ENCODE results near the gene SH3PXD2A. TPM values are rescaled to one million over a fixed set of nuclear protein-coding genes. Genes with fewer than 3 reads are reported as not detected.

SH3PXD2A gene
- total RNA-seq, 2 experiments from 2014 or later: 6.9 to 7.0 TPM

GRCh38 chr10:103558911-103559310, 296.5 kb downstream of the SH3PXD2A start:
- TF ChIP-seq, protein P1, sequence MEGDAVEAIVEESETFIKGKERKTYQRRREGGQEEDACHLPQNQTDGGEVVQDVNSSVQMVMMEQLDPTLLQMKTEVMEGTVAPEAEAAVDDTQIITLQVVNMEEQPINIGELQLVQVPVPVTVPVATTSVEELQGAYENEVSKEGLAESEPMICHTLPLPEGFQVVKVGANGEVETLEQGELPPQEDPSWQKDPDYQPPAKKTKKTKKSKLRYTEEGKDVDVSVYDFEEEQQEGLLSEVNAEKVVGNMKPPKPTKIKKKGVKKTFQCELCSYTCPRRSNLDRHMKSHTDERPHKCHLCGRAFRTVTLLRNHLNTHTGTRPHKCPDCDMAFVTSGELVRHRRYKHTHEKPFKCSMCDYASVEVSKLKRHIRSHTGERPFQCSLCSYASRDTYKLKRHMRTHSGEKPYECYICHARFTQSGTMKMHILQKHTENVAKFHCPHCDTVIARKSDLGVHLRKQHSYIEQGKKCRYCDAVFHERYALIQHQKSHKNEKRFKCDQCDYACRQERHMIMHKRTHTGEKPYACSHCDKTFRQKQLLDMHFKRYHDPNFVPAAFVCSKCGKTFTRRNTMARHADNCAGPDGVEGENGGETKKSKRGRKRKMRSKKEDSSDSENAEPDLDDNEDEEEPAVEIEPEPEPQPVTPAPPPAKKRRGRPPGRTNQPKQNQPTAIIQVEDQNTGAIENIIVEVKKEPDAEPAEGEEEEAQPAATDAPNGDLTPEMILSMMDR (IDR thresholded peaks at IDR 0.05): no peak
- no peaks in the 10 kb centered on the region for H3K36me3 ChIP-seq (ENCODE audit: insufficient read depth, low read length)
- ChIA-PET CTCF (no interaction called here), POLR2A (no interaction called here)
- DNase-seq: no peak
- H3K4me3 ChIP-seq (ENCODE audit: low read length): no peak overlapping the region
- H3K27ac ChIP-seq (ENCODE audit: low read depth in 1 of 2, low read length in 2 of 2): no peak overlapping the region
- peaks cover 11% of the 10 kb centered on the region for H3K4me1 Mint-ChIP-seq (ENCODE audit: low read depth)
- H3K27me3 Mint-ChIP-seq: peaks cover 25% of the 10 kb centered on the region
- peaks cover 9 to 10% of the 10 kb centered on the region in 2 experiments for H3K27me3 ChIP-seq (ENCODE audit: control insufficient read depth in 1 of 2, insufficient read depth in 2 of 2, low read length in 2 of 2)
- H3K4me3 Mint-ChIP-seq: no peak overlapping the region
- H3K9me3 Mint-ChIP-seq: no peaks in the 10 kb centered on the region
- intact Hi-C loops (cut with DNase I, micrococcal nuclease): no loop called here
- ATAC-seq (ENCODE audit: poor library complexity): no peak
- H3K27ac Mint-ChIP-seq: no peak overlapping the region
- no peaks in the 10 kb centered on the region for H3K36me3 Mint-ChIP-seq (ENCODE audit: low read depth)
- peaks cover 21% of the 10 kb centered on the region for H3K4me1 ChIP-seq (ENCODE audit: insufficient read depth, low read length)
- H3K9me3 ChIP-seq (ENCODE audit: control insufficient read depth in 1 of 2, insufficient read depth in 1 of 2, low read length in 2 of 2): peaks cover 0 to 7% of the 10 kb centered on the region in 2 experiments

DNA sequence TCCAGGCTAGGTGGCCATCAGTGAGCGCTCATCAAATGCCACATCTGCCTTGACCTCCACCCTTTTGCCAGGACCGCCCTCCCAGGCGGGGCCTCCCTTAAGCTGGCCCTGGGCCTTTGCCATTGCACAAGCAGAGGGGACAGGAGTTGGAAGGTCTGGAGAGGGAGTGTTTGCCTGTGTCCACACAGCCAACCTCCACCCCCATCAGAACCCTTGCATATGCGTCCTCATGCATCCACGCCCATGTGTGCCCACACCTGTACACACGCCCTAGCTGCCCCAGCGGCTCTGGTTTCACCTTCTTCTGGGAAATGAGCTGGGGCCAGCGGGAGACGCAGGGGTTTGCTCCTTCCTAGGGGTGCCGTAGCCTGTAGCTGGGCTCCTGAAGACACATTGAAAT, 297.9 kb downstream of the SH3PXD2A start:
- Mint-ChIP-seq H3K4me1 (ENCODE audit: low read depth) (peaks cover 14% of the 10 kb centered on the region), H3K27me3 (peaks cover 25% of the 10 kb centered on the region), H3K4me3 (no peak overlapping the region), H3K9me3 (no peaks in the 10 kb centered on the region), H3K27ac (no peak overlapping the region), H3K36me3 (ENCODE audit: low read depth) (no peaks in the 10 kb centered on the region)
- ChIA-PET POLR2A (no interaction called here), CTCF (no interaction called here)
- Histone ChIP-seq H3K4me1 (ENCODE audit: insufficient read depth, low read length) (peaks cover 28% of the 10 kb centered on the region), H3K4me3 (ENCODE audit: low read length) (no peak overlapping the region), H3K36me3 (ENCODE audit: insufficient read depth, low read length) (no peaks in the 10 kb centered on the region), H3K27me3 (ENCODE audit: control insufficient read depth in 1 of 2, insufficient read depth in 2 of 2, low read length in 2 of 2) (peaks cover 9 to 10% of the 10 kb centered on the region in 2 experiments), H3K27ac (ENCODE audit: low read depth in 1 of 2, low read length in 2 of 2) (no peak overlapping the region), H3K9me3 (ENCODE audit: control insufficient read depth in 1 of 2, insufficient read depth in 1 of 2, low read length in 2 of 2) (peaks cover 0 to 7% of the 10 kb centered on the region in 2 experiments)
- intact Hi-C loops (cut with DNase I, micrococcal nuclease): no loop called here
- DNase-seq (no peak), ATAC-seq (ENCODE audit: poor library complexity) (no peak)
- TF ChIP-seq, protein P1 (IDR thresholded peaks at IDR 0.05): no peak

GRCh38 chr10:103556383-103557007, 298.9 kb downstream of the SH3PXD2A start:
- intact Hi-C loops (cut with DNase I, micrococcal nuclease): no loop called here
- no peaks in the 10 kb centered on the region for H3K36me3 Mint-ChIP-seq (ENCODE audit: low read depth)
- ATAC-seq (ENCODE audit: poor library complexity) (no peak), DNase-seq (no peak)
- TF ChIP-seq, protein P1 (IDR thresholded peaks at IDR 0.05): no peak
- no peak overlapping the region for H3K27ac ChIP-seq (ENCODE audit: low read depth in 1 of 2, low read length in 2 of 2)
- peaks cover 25% of the 10 kb centered on the region for H3K27me3 Mint-ChIP-seq
- no peak overlapping the region for H3K27ac Mint-ChIP-seq
- no peaks in the 10 kb centered on the region for H3K9me3 Mint-ChIP-seq
- no peak overlapping the region for H3K4me3 ChIP-seq (ENCODE audit: low read length)
- H3K36me3 ChIP-seq (ENCODE audit: insufficient read depth, low read length): no peaks in the 10 kb centered on the region
- H3K4me3 Mint-ChIP-seq: no peak overlapping the region
- H3K4me1 Mint-ChIP-seq (ENCODE audit: low read depth): peaks cover 14% of the 10 kb centered on the region
- peaks cover 28% of the 10 kb centered on the region for H3K4me1 ChIP-seq (ENCODE audit: insufficient read depth, low read length)
- ChIA-PET POLR2A (no interaction called here), CTCF (no interaction called here)
- H3K9me3 ChIP-seq (ENCODE audit: control insufficient read depth in 1 of 2, insufficient read depth in 1 of 2, low read length in 2 of 2): peaks cover 0 to 7% of the 10 kb centered on the region in 2 experiments
- peaks cover 9 to 10% of the 10 kb centered on the region in 2 experiments for H3K27me3 ChIP-seq (ENCODE audit: control insufficient read depth in 1 of 2, insufficient read depth in 2 of 2, low read length in 2 of 2)
